Suprapubic skin (tissue), 4 donors: ENCODE data around the gene RIC3. TPM values are rescaled to one million over a fixed set of nuclear protein-coding genes. Genes with fewer than 3 reads are reported as not detected.

Experiments
- DNase-seq, 2 donors: peaks; one replicate each; pipeline ENCODE4 v3.0.0-alpha.2; 2019; ENCODE audit warnings: low spot score in 2 of 2
- H3K27ac ChIP-seq: fragments of 200-600 bp; sonication (generic); one replicate; pipeline ENCODE4 v1.5.1; 2019
- H3K27me3 ChIP-seq: fragments of 200-600 bp; sonication (generic); one replicate; pipeline ENCODE4 v1.5.1; 2019
- H3K36me3 ChIP-seq: fragments of 200-600 bp; sonication (generic); one replicate; pipeline ENCODE4 v1.5.1; 2019
- H3K4me1 ChIP-seq: fragments of 200-600 bp; sonication (generic); one replicate; pipeline ENCODE4 v1.5.1; 2019
- H3K4me3 ChIP-seq: fragments of 200-600 bp; sonication (generic); one replicate; pipeline ENCODE4 v1.5.1; 2019; ENCODE audit warnings: mild to moderate bottlenecking
- H3K9me3 ChIP-seq: fragments of 200-600 bp; sonication (generic); one replicate; pipeline ENCODE4 v1.5.1; 2019
- EP300 ChIP-seq: sonication (generic); formaldehyde crosslinking; IDR thresholded peaks from one replicate; pipeline ENCODE4 v1.6.1; 2017; ENCODE audit warnings: antibody characterized with exemption
- POLR2A ChIP-seq, 2 donors: fragments of 450-650 bp; IDR thresholded peaks; one replicate each; pipeline ENCODE4 v1.6.1; 2017; ENCODE audit warnings: antibody characterized with exemption in 2 of 2, mild to moderate bottlenecking in 2 of 2, moderate library complexity in 2 of 2
- POLR2AphosphoS5 ChIP-seq, 3 donors: sonication (generic); formaldehyde crosslinking; IDR thresholded peaks; one replicate each; pipeline ENCODE4 v1.6.1; 2017; ENCODE audit warnings: antibody characterized with exemption in 3 of 3
- WGBS: methylation state at CpG from one replicate; pipeline ENCODE4 v1.1.5; 2018; 5-methylcytosine and 5-hydroxymethylcytosine counted together
- total RNA-seq, 4 donors: library from RNA; depleted of rRNA; stranded (reverse); fragments of >200 nt; gene quantifications; one replicate each; pipeline ENCODE4 v1.1.0, GENCODE V29; 2016
- TF ChIP-seq, protein P1 (sequence below), 2 donors: fragments of 200-600 bp in 1 of 2; fragments of 450-650 bp in 1 of 2; sonication (generic) in 1 of 2; IDR thresholded peaks; one replicate each; pipeline ENCODE4 v1.5.1; 2016 to 2019; ENCODE audit warnings: antibody characterized with exemption in 2 of 2, mild to moderate bottlenecking in 1 of 2, moderate library complexity in 1 of 2

The RIC3 gene
- total RNA-seq, 4 donors from 2014 or later: 20.5 to 118 (median 35.1) TPM

DNA sequence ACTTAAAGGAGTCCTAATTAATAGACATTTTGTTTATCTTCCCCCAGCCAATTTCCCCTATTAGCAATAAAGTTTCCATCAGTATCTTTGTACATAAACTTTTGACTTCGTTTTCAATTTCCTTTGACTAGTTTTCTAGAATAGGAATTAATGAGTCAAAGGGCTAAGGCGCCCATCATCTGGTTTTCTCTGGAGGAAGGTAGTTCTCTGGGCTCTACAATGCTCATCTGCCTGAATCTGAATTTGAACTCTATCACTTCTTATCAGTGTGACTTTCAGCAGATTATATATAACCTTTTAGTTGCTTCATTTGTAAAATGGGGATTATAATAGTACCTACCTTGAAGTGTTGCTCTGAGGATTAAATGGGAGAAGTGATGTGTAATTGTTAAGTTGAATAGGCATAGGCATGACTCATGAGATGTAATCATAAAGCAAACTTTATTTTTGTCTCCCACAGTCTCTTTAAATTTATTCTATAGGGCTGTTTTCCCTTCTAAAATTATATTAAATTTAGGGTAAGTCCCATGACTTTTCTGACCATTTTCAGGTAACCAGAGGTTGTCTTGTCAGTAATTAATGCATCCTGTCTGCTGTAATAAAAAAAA is 93.6 kb downstream of the RIC3 start:
- H3K9me3 ChIP-seq: no peaks in the 10 kb centered on the region
- no peak overlapping the region for H3K27ac ChIP-seq
- H3K36me3 ChIP-seq: no peaks in the 10 kb centered on the region
- WGBS: 70% methylated on average over 2 of the region's 2 CpGs
- no peak overlapping the region for H3K4me3 ChIP-seq
- no peaks in the 10 kb centered on the region for H3K27me3 ChIP-seq
- TF ChIP-seq POLR2A (IDR thresholded peaks at IDR 0.05): no peak
- no peak for TF ChIP-seq EP300
- TF ChIP-seq, protein P1, sequence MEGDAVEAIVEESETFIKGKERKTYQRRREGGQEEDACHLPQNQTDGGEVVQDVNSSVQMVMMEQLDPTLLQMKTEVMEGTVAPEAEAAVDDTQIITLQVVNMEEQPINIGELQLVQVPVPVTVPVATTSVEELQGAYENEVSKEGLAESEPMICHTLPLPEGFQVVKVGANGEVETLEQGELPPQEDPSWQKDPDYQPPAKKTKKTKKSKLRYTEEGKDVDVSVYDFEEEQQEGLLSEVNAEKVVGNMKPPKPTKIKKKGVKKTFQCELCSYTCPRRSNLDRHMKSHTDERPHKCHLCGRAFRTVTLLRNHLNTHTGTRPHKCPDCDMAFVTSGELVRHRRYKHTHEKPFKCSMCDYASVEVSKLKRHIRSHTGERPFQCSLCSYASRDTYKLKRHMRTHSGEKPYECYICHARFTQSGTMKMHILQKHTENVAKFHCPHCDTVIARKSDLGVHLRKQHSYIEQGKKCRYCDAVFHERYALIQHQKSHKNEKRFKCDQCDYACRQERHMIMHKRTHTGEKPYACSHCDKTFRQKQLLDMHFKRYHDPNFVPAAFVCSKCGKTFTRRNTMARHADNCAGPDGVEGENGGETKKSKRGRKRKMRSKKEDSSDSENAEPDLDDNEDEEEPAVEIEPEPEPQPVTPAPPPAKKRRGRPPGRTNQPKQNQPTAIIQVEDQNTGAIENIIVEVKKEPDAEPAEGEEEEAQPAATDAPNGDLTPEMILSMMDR (IDR thresholded peaks at IDR 0.05): no peak
- no peak for TF ChIP-seq POLR2AphosphoS5 (IDR thresholded peaks at IDR 0.05)
- no peak for DNase-seq
- no peaks in the 10 kb centered on the region for H3K4me1 ChIP-seq

DNA sequence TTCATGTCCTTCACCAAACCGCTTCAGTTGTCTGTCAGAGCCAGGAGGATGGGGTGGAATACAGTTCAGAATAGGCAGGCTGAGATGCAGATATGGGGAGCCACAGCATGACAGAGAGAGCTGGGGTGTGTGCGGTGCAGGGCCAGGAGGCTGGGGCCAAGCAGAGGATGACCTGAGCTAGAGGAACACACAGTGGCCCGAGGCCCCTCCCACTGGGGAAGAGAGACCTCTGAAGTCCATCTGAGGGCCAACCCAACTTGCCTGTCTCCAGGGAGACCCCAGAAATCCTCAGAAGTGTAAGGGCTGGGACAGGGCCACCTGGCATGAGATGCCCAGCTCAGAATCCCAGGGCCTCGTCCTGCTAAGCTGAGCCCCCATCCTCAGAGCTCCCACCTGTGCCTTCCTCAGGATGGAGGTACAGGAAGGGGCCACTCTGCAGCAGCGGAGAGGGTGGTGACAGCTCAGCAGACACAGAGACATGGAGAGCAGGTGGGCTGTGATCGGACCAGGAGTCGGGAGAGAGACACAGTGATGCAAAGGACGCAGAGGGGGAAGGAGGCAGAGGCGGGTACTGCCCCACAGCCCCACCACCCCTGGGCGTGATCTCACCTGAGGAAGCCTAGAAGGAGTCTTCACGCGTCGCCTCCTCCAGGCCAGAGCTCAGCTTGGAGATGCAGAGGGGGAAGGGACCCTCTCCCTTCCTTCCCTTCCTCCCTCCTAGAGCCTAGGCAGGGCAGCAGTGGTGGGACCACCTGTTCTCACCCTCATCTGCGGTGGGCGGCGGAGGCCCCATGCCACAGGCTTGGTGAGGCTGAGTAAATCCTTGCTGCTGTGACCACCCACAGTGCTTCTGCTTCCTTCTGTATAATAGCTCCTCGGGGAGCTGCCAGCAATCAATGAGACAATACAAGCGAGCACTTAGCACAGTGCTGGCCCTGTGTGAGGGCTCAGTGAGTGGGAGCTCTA is 96.9 kb downstream of the RIC3 start:
- H3K9me3 ChIP-seq: no peaks in the 10 kb centered on the region
- H3K27me3 ChIP-seq: no peaks in the 10 kb centered on the region
- H3K4me1 ChIP-seq: peaks cover 18% of the 10 kb centered on the region
- TF ChIP-seq, protein P1 (IDR thresholded peaks at IDR 0.05): no peak
- TF ChIP-seq POLR2AphosphoS5 (IDR thresholded peaks at IDR 0.05): no peak
- no peak for TF ChIP-seq POLR2A (IDR thresholded peaks at IDR 0.05)
- TF ChIP-seq EP300: no peak
- no peak overlapping the region for H3K4me3 ChIP-seq
- no peaks in the 10 kb centered on the region for H3K36me3 ChIP-seq
- 81% methylated on average over 17 of the region's 18 CpGs for WGBS
- no peak overlapping the region for H3K27ac ChIP-seq
- DNase-seq: peak; percentile 39 to 75

DNA sequence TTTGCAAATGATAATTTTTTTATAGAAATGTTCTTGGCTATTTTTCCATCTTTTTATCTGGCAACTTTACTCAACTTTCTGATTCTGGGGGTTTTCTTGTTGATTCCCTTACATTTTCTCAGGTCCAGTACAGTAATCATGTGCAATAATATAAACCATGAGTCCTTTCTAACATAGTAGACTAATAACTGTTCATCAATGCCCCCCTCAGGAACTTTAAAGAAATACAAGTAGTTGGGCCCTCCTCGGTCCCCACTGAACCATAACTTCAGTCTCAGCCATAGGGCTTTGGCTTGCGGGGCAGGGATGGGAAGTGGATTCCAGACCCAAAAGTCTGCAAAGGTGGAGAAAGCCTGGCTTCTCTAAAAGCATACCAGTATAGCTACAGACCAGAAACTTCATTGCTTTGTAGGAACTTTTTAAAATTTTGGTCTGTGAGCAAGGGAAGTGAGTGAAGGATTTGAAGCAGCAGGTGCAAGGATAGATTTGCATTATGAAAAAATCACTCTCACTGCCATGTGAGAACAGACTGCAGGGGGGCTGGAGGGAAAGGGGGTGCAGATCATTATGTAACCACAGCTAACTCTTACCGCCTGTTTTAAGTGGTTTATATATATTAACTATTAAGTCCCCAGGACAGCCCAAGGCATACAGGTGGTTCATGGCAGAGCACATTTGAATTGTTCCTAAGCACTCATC is 98.3 kb downstream of the RIC3 start:
- DNase-seq: peak in 1 of 2 donors; percentile 44
- Histone ChIP-seq H3K36me3 (no peaks in the 10 kb centered on the region), H3K27me3 (no peaks in the 10 kb centered on the region), H3K4me1 (peaks cover 18% of the 10 kb centered on the region), H3K9me3 (no peaks in the 10 kb centered on the region), H3K4me3 (no peak overlapping the region), H3K27ac (no peak overlapping the region)
- 37% methylated on average over 3 of the region's 3 CpGs for WGBS
- TF ChIP-seq POLR2AphosphoS5 (IDR thresholded peaks at IDR 0.05) (no peak), POLR2A (IDR thresholded peaks at IDR 0.05) (no peak)
- TF ChIP-seq, protein P1 (IDR thresholded peaks at IDR 0.05): peak in 1 of 2 donors; percentile 22

DNA sequence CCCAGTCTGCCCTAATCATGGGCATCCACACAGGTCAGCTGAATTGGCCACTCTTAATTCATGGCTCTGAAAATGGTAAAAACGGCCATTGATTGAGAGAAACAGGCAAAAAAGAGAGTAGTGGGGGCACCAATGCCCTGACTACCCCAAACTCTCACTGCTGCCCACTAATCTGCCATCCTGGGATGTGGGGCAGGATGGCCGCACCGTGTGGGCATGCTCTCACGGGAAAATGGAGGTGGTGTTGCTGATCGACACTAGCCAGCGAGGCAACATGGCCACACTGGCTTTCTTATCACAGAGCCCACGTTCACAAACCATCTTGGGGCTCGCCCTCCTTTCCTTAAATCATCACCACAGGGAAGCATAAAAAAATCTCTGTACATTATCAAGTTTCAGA is 99.1 kb downstream of the RIC3 start:
- TF ChIP-seq POLR2AphosphoS5 (IDR thresholded peaks at IDR 0.05) (no peak), POLR2A (IDR thresholded peaks at IDR 0.05) (no peak), EP300 (no peak)
- TF ChIP-seq, protein P1 (IDR thresholded peaks at IDR 0.05): no peak
- no peaks in the 10 kb centered on the region for H3K36me3 ChIP-seq
- WGBS: 81% methylated on average over 8 of the region's 8 CpGs
- H3K27ac ChIP-seq: peak overlapping the region; percentile 49
- H3K4me1 ChIP-seq: peaks cover 18% of the 10 kb centered on the region
- H3K27me3 ChIP-seq: no peaks in the 10 kb centered on the region
- no peak overlapping the region for H3K4me3 ChIP-seq
- no peaks in the 10 kb centered on the region for H3K9me3 ChIP-seq
- DNase-seq: peak in 1 of 2 donors; percentile 28
